H1 (cell line): ENCODE results near the gene ANKRD17. TPM values are rescaled to one million over a fixed set of nuclear protein-coding genes. Genes with fewer than 3 reads are reported as not detected.

Experiments used
- BRCA1 ChIP-seq: IDR thresholded peaks from 2 replicates; pipeline ENCODE4 v1.6.1; 2012; ENCODE audit warnings: low read depth, low read length, improper control_type of control experiment
- MAFK ChIP-seq: IDR thresholded peaks from 2 replicates; pipeline ENCODE4 v1.6.1; 2012; ENCODE audit warnings: low read depth, mild to moderate bottlenecking, improper control_type of control experiment, low read length
- NANOG ChIP-seq: IDR thresholded peaks from 2 replicates; pipeline ENCODE4 v1.6.1; 2011; ENCODE audit warnings: low read length, low read depth, mild to moderate bottlenecking, inconsistent platforms; ENCODE audit not compliant: insufficient read depth, poor library complexity, severe bottlenecking
- SP2 ChIP-seq: IDR thresholded peaks from 2 replicates; pipeline ENCODE4 v1.6.1; 2012; ENCODE audit warnings: mild to moderate bottlenecking, low read length, inconsistent platforms
- SUZ12 ChIP-seq: fragments of 200-600 bp; sonication (generic); IDR thresholded peaks from 2 replicates; pipeline ENCODE4 v1.6.1; 2012; ENCODE audit warnings: mild to moderate bottlenecking, inconsistent platforms, low read length, moderate library complexity, mixed read lengths
- TAF1 ChIP-seq: IDR thresholded peaks from 2 replicates; pipeline ENCODE4 v1.6.1; 2011; ENCODE audit warnings: mild to moderate bottlenecking, low read depth, low read length
- TAF7 ChIP-seq: optimal IDR thresholded peaks from 2 replicates; pipeline ENCODE3; 2011; ENCODE audit warnings: low read depth, mild to moderate bottlenecking, inconsistent platforms, low read length, moderate library complexity, borderline replicate concordance
- polyA plus RNA-seq, 7 experiments: library from polyadenylated mRNA; depleted of rRNA in 3 of 7; stranded (reverse) in 5 of 7; unstranded in 2 of 7; fragments of >200 nt in 5 of 7; fragments of 200-250 nt in 2 of 7; gene quantifications; 1 replicate in 5 of 7; 2 replicates in 1 of 7; 4 replicates in 1 of 7; pipeline versions ENCODE4 v1.2.1 to v1.2.3, GENCODE V29; 2011 to 2013; ENCODE audit warnings: missing spikeins in 2 of 7, mixed read lengths in 2 of 7
- total RNA-seq: library from RNA; stranded (reverse); fragmentation: NEBNext Ultra II Directional; extraction: Animal tissue kit (Norgen Biotek cat#: 25700); gene quantifications from 2 replicates; pipeline ENCODE4 v1.2.1, GENCODE V29; 2021

The ANKRD17 gene
- total and polyA plus RNA-seq, 2 of the 8 experiments (the other 6 are each of a cell fraction or from before 2014, with no cell fraction given): 42.4 to 93.7 TPM

- TF ChIP-seq SUZ12: no peak
- no peak for TF ChIP-seq NANOG
- TF ChIP-seq MAFK: no peak
- TF ChIP-seq BRCA1: no peak
- TF ChIP-seq SP2: no peak
- TF ChIP-seq TAF7: no peak
- no peak for TF ChIP-seq TAF1
These were observed 105.7 kb downstream of the ANKRD17 start (continued) for GRCh38 chr4:73152893-73153292.
